ENCODE data around the gene SLC22A1. TPM values are rescaled to one million over a fixed set of nuclear protein-coding genes. Genes with fewer than 3 reads are reported as not detected.

SLC22A1 gene
- total and polyA plus RNA-seq, 8 donors: 0.53 to 2.5 (median 0.83) TPM

GRCh38 chr6:160167604-160168399, 46.2 kb downstream of the SLC22A1 start:
- ATAC-seq (peak in 1 of 4 donors; percentile 19), FAIRE-seq (no peak)

GRCh38 chr6:160170018-160170680, 48.5 kb downstream of the SLC22A1 start:
- FAIRE-seq (no peak), DNase-seq (no peak), ATAC-seq (peak in 2 of 4 donors; percentile 27 to 68)
- no peaks in the 10 kb centered on the region for H3K9me3 ChIP-seq
- H3K4me3 ChIP-seq: no peak overlapping the region
- 46 to 48% methylated on average over 6 of the region's 6 CpGs for WGBS, 2 donors
- no peaks in the 10 kb centered on the region for H3K36me3 ChIP-seq
- intact Hi-C loops (cut with DNase I): no loop called here
- TF ChIP-seq, protein P1, sequence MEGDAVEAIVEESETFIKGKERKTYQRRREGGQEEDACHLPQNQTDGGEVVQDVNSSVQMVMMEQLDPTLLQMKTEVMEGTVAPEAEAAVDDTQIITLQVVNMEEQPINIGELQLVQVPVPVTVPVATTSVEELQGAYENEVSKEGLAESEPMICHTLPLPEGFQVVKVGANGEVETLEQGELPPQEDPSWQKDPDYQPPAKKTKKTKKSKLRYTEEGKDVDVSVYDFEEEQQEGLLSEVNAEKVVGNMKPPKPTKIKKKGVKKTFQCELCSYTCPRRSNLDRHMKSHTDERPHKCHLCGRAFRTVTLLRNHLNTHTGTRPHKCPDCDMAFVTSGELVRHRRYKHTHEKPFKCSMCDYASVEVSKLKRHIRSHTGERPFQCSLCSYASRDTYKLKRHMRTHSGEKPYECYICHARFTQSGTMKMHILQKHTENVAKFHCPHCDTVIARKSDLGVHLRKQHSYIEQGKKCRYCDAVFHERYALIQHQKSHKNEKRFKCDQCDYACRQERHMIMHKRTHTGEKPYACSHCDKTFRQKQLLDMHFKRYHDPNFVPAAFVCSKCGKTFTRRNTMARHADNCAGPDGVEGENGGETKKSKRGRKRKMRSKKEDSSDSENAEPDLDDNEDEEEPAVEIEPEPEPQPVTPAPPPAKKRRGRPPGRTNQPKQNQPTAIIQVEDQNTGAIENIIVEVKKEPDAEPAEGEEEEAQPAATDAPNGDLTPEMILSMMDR (IDR thresholded peaks at IDR 0.05): no peak
- H3K27me3 ChIP-seq: no peaks in the 10 kb centered on the region
- no peak overlapping the region for H3K27ac ChIP-seq
- no peaks in the 10 kb centered on the region for H3K4me1 ChIP-seq

More at GRCh38 chr6:160167604-160168399, 46.2 kb downstream of the SLC22A1 start:
- H3K4me1 ChIP-seq: peaks cover 0 to 3% (median 0%) of the 10 kb centered on the region in 3 donors
- intact Hi-C loops (cut with DNase I): no loop called here
- no peaks in the 10 kb centered on the region for H3K36me3 ChIP-seq
- H3K27ac ChIP-seq: no peak overlapping the region
- TF ChIP-seq, protein P1 (IDR thresholded peaks at IDR 0.05): no peak
- no peaks in the 10 kb centered on the region for H3K9me3 ChIP-seq
- no peak overlapping the region for H3K4me3 ChIP-seq
- no peak for DNase-seq
- 87 to 93% methylated on average over 7 of the region's 7 CpGs for WGBS, 2 donors
- H3K27me3 ChIP-seq: no peaks in the 10 kb centered on the region

GRCh38 chr6:160172704-160173103, 51.1 kb downstream of the SLC22A1 start:
- H3K27ac ChIP-seq: no peak overlapping the region
- DNase-seq (no peak), FAIRE-seq (no peak), ATAC-seq (no peak)
- TF ChIP-seq, protein P1 (IDR thresholded peaks at IDR 0.05): no peak
- H3K27me3 ChIP-seq: no peaks in the 10 kb centered on the region
- no peaks in the 10 kb centered on the region for H3K4me1 ChIP-seq
- intact Hi-C loops (cut with DNase I): no loop called here
- H3K36me3 ChIP-seq: no peaks in the 10 kb centered on the region
- WGBS, 2 donors: 90 to 94% methylated on average over 5 of the region's 5 CpGs
- no peaks in the 10 kb centered on the region for H3K9me3 ChIP-seq
- H3K4me3 ChIP-seq: no peak overlapping the region

DNA sequence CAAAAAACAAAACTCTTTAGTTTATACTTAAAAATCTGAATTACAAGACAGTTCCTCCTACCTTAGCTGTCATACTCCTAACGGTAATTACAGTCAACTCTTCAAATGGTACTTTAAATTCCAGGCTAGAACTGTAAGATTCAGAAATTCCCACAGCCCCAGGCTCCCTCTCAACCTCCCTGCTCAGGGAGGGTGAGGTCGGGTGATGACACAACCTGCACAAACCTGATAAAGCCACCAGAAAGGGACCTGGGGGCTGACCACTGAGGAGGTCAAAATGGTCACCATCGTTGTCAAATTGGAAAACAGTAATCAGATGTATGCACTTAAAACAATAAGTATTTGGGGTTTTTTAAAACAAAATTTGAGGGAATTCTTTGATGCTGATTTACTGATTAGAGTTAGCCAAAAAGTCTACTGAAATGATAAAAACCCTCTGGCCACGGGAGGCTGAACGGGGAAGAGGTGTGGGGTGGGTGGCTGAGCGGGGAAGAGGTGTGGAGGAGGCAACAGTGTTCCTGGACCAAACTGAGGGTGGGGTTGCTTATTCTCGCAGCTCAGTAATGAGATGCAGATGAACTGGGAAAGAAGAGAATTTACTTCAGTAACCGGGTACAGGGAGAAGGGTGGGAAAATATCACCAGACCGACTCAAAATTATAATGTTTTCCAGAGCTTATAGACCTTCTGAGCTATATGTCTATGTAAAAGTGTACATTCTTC, 52.4 kb downstream of the SLC22A1 start:
- ATAC-seq: no peak
- DNase-seq: no peak
- Histone ChIP-seq H3K9me3 (no peaks in the 10 kb centered on the region), H3K27me3 (no peaks in the 10 kb centered on the region), H3K4me3 (no peak overlapping the region), H3K27ac (no peak overlapping the region), H3K36me3 (no peaks in the 10 kb centered on the region), H3K4me1 (no peaks in the 10 kb centered on the region)
- TF ChIP-seq, protein P1 (IDR thresholded peaks at IDR 0.05): no peak
- FAIRE-seq: no peak
- 59 to 64% methylated on average over 9 of the region's 9 CpGs for WGBS, 2 donors
- intact Hi-C loops (cut with DNase I): no loop called here

Measured in pancreas (tissue), 10 donors.